Psoas muscle (tissue), 8 donors: ENCODE results near the gene AP3B1. TPM values are rescaled to one million over a fixed set of nuclear protein-coding genes. Genes with fewer than 3 reads are reported as not detected.

Experiments
- ATAC-seq, 4 donors: fragments of 200-7000 bp; cut with Tn5 transposase; one replicate each; pipeline ENCODE4 v1.9.1; 2020; ENCODE audit warnings: moderate library complexity in 3 of 4, mild to moderate bottlenecking in 2 of 4
- DNase-seq, 2 donors: peaks; one replicate each; pipeline ENCODE4 v3.0.0-alpha.2; 2020
- H3K27ac ChIP-seq: fragments of 200-600 bp; one replicate; pipeline ENCODE4 v1.8.0; 2022
- H3K27me3 ChIP-seq, 3 donors: fragments of 200-600 bp in 1 of 3; one replicate each; pipeline versions ENCODE4 v1.6.1 to v1.8.0; 2013 to 2022; ENCODE audit warnings: low read length in 2 of 3, mild to moderate bottlenecking in 2 of 3, moderate library complexity in 1 of 3; ENCODE audit not compliant: insufficient read depth in 3 of 3
- H3K36me3 ChIP-seq, 2 donors: fragments of 200-600 bp in 1 of 2; one replicate each; pipeline versions ENCODE4 v1.6.1 to v1.8.0; 2013 to 2022; ENCODE audit warnings: low read depth in 1 of 2, mild to moderate bottlenecking in 1 of 2, moderate library complexity in 1 of 2; ENCODE audit not compliant: insufficient read depth in 1 of 2
- H3K4me1 ChIP-seq: fragments of 200-600 bp; one replicate; pipeline ENCODE4 v1.8.0; 2022
- H3K4me3 ChIP-seq: fragments of 200-600 bp; one replicate; pipeline ENCODE4 v1.8.0; 2022; ENCODE audit warnings: mild to moderate bottlenecking
- H3K9me3 ChIP-seq: fragments of 200-600 bp; one replicate; pipeline ENCODE4 v1.8.0; 2022
- CTCF ChIP-seq: fragments of 200-600 bp; IDR thresholded peaks from one replicate; pipeline ENCODE4 v1.8.0; 2022; ENCODE audit warnings: antibody characterized with exemption
- WGBS, 3 donors: extraction: QIAGEN DNeasy Blood & Tissue Kit; methylation state at CpG; one replicate each; pipeline versions ENCODE4 v1.1.6 to v1.1.7; 2013; 5-methylcytosine and 5-hydroxymethylcytosine counted together
- intact Hi-C, 2 donors: fragments of 100-400 bp; cut with DNase I; formaldehyde crosslinking; loops; one replicate each; pipeline versions ENCODE4 v1.11.0 to v1.14.2; 2022
- polyA plus RNA-seq, 3 donors: library from polyadenylated mRNA; stranded (reverse); fragments of 200-250 nt; gene quantifications; one replicate each; pipeline ENCODE4 v1.2.3, GENCODE V29; 2013
- total RNA-seq, 4 donors: library from RNA; stranded (reverse); fragmentation: NEBNext Ultra II Directional in 2 of 4; extraction: Animal tissue kit (Norgen Biotek cat#: 25700) in 2 of 4; gene quantifications; one replicate each; pipeline versions ENCODE4 v1.2.1 to v1.2.4, GENCODE V29; 2021 to 2023
- donor health status: healthy with polysubstance abuse.
- donor health status: DM: no; HTN: no; CAD: no; lungs with moderate emphysema.
- donor health status: Bipolar disorder and iron deficiency.
- donor health status: healthy.
- donor health status: DM: yes; HTN: yes; CAD: no.
- donor health status: DM: no; HTN: no; CAD: no.
- donor health status: DM: no; HTN: no; CAD: no.
- donor health status: DM: yes; HTN: yes; CAD: no.

The AP3B1 gene
- total and polyA plus RNA-seq, 7 donors = 12.4 to 24.4 (median 15.2) TPM

DNA sequence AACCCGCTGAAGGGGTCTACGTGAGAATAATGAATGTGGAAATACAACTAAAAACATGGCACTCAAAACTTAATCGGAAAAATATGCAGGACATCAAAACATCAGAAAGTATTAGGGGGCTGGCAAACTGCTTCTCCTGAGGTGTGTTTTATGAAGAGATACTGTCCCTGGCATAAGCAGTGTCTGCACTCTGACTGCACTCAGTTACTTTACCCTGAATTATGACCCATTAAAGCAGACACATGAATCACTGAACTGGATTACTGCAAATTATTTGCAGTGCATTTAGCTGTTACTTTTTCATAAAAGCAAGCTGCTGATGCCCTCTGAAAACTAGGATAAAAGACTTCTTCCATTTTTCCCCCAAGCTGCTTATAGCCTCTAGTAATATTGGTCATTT lies 164.9 kb downstream of the AP3B1 start:
- H3K27me3 ChIP-seq = no peaks in the 10 kb centered on the region
- H3K4me1 ChIP-seq = no peaks in the 10 kb centered on the region
- no peaks in the 10 kb centered on the region for H3K9me3 ChIP-seq
- intact Hi-C loops = no loop called here
- DNase-seq (no peak), ATAC-seq (no peak)
- WGBS, 3 donors = 89 to 93% (median 91%) methylated on average over 3 of the region's 3 CpGs
- peaks cover 0 to 20% of the 10 kb centered on the region in 2 donors for H3K36me3 ChIP-seq
- no peak overlapping the region for H3K27ac ChIP-seq
- H3K4me3 ChIP-seq = no peak overlapping the region
- no peak for TF ChIP-seq CTCF

DNA sequence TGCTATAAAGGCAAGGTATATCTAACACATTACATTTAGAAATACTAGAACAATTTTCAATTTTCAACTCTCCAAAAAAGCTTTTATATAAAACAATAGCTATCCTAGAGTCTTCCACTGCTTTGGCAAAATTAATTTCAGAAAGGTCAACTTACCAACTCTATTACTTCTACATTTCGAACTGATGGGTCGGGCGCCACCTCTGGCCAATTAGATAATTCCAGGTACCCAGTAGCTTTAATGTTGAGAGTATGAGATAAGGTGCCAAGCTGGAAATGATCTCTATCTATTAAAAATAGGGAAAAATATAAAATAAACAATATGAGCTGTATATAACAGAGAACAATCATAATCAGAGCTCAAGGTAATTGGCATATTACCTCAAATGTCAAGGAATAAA lies 166.6 kb downstream of the AP3B1 start:
- H3K9me3 ChIP-seq = no peaks in the 10 kb centered on the region
- ATAC-seq (no peak), DNase-seq (no peak)
- no peaks in the 10 kb centered on the region for H3K27me3 ChIP-seq
- no peak overlapping the region for H3K27ac ChIP-seq
- 91 to 94% (median 92%) methylated on average over 3 of the region's 3 CpGs for WGBS, 3 donors
- no peaks in the 10 kb centered on the region for H3K4me1 ChIP-seq
- no peak for TF ChIP-seq CTCF
- intact Hi-C loops = no loop called here
- peaks cover 0 to 23% of the 10 kb centered on the region in 2 donors for H3K36me3 ChIP-seq
- H3K4me3 ChIP-seq = no peak overlapping the region

DNA sequence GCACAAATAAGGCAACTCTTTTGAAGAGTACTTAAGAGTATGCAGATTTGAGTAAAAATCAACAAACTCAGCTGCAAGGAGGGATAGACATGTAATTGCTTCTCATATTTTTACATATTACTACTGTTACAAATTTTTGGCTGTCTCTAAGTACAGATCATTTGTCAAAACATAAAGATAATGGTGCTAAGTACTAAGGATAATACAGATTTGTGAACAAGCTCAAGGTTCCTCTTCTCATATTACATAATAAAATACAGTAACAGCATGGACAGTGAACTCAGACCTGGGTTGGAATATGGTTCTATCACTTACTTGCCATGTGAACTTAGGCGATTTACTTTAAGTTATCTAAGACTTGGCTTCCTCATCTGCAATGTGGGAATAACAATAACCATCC lies 168.0 kb downstream of the AP3B1 start:
- Histone ChIP-seq H3K27ac (no peak overlapping the region), H3K9me3 (no peaks in the 10 kb centered on the region), H3K36me3 (peaks cover 0 to 23% of the 10 kb centered on the region in 2 donors), H3K27me3 (no peaks in the 10 kb centered on the region), H3K4me1 (no peaks in the 10 kb centered on the region), H3K4me3 (no peak overlapping the region)
- intact Hi-C loops = no loop called here
- WGBS, 3 donors = 88 to 96% (median 95%) methylated on average over 1 of the region's 1 CpG
- DNase-seq (no peak), ATAC-seq (no peak)
- TF ChIP-seq CTCF = no peak

GRCh38 chr5:78116167-78116566 lies 178.3 kb downstream of the AP3B1 start:
- no peaks in the 10 kb centered on the region for H3K4me1 ChIP-seq
- no peaks in the 10 kb centered on the region for H3K27me3 ChIP-seq
- DNase-seq = no peak
- intact Hi-C loops = no loop called here
- no peak overlapping the region for H3K27ac ChIP-seq
- 97 to 100% (median 97%) methylated on average over 1 of the region's 1 CpG for WGBS, 3 donors
- no peak for TF ChIP-seq CTCF
- no peak overlapping the region for H3K4me3 ChIP-seq
- peaks cover 0 to 45% of the 10 kb centered on the region in 2 donors for H3K36me3 ChIP-seq
- ATAC-seq = no peak
- H3K9me3 ChIP-seq = no peaks in the 10 kb centered on the region

DNA sequence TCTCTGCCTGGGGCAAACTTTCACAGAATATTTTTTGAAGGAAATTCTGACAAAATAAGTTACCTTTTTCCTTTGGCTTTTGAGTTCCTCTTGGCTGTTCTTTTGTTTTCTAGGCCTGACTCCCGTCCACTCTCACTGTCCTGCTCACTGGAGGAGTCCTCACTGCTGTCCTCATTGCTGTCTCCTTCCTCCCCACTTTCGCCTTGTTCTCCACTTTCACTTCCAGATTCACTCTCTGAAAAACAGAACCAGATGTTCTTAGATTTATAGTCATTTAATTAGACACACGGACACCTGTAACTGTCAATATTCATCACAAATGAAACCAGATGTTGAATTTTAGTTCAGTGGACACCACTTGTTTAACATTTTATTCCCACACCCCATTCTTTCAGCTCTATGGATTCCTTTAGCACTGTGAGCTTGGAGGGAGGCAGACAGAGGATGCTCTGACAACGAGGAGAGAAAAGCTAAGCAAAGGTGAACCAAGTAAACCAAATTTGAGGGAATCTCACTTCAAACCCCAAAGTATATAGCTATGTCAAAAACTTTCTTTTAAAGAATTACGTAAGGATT lies 180.7 kb downstream of the AP3B1 start:
- Histone ChIP-seq H3K4me3 (no peak overlapping the region), H3K9me3 (no peaks in the 10 kb centered on the region), H3K4me1 (no peaks in the 10 kb centered on the region), H3K27me3 (no peaks in the 10 kb centered on the region), H3K36me3 (peaks cover 0 to 52% of the 10 kb centered on the region in 2 donors), H3K27ac (no peak overlapping the region)
- intact Hi-C loops = no loop called here
- DNase-seq (no peak), ATAC-seq (no peak)
- 72 to 82% (median 79%) methylated on average over 5 of the region's 5 CpGs for WGBS, 3 donors
- TF ChIP-seq CTCF = no peak
